ENCODE measurements around the gene BOLA3.
"Not testable (repeated sequence)": the region's sequence is repeated elsewhere in the genome, so short reads cannot be mapped to it uniquely, and the experiment has no call there.

Gene BOLA3

GRCh38 chr2:74148457-74149246, 940 bp upstream of the BOLA3 start:
- DNase-seq: no peak

- no peak for DNase-seq
Observed at GRCh38 chr2:74146929-74147726, 584 bp downstream of the BOLA3 start.

DNA sequence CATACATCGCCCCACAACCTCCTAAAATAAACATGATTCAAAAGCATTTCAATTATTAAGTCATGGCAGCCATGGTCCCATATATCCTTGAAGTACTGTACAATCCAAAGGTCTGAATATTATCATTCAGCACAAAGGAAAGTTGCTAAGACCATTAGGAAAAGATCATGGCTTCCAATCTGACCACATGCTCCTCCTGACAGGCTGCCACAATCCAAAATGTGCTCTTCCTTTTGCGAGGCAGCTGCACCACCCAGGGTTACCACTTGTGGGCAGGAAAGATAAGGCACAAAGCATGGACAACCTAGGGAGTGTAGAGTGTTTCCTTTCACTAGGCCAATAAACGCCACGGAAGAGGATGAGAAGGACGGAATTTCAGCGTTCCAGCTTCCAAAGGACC, 5.4 kb downstream of the BOLA3 start:
- no peak for DNase-seq

DNA sequence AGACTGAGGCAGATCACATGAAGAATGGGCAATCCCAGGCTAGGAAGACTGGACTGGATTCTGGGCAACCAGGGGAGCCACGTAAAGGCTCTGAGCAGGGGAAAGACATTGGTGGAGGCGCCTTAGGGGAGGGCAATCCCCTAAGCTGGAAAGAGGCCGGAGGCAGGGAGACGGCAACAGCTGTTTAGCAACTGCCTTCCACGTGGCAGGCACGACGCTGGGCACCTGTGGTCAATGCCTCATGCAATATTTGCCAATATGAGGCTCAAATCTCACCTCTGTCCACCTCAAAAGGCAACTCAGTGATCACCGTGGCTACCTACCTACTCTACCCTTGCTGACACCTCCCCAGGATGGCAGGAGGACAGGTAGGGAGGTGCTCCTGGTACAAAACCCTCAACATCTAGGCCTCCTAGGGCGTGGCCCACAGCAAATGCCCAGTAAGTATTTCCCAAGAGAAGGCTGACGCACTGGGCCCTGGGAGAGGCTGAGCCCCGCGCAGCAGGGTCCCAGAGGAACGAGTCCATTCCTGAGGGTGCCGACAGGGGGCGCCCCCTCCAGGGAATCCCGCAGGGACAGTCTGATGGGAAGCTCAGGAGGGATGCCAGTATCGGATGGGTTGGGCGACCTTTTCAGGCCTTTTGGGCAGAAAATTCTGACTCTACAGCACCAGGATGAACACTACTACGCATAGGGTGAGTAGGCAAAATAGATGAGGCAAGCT, 8.9 kb downstream of the BOLA3 start:
- no peak for DNase-seq

- DNase-seq: no peak
Observed at GRCh38 chr2:74137651-74138599, 9.8 kb downstream of the BOLA3 start.

GRCh38 chr2:74131901-74132300, 15.8 kb downstream of the BOLA3 start:
- DNase-seq: no peak

GRCh38 chr2:74130211-74130995, 17.3 kb downstream of the BOLA3 start:
- DNase-seq: no peak

DNA sequence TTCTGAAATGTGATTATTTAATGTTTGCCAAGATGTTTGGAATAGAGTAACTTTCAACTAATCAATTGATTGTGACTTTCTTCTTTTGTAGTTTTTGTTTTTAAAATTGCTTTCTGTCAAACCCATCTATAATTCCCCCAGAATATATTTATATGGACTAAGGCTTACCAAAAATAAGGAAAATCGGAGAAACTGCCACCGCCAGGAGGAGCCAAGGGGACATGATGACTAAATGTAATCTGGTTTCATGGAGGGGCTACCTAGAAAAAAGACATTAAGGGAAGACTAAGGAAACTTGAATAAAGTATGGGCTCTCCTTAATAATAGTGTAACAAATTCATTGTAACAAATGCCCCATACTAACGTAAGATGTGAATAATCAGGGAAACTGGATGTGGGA, 19.5 kb downstream of the BOLA3 start:
- no peak for DNase-seq

DNA sequence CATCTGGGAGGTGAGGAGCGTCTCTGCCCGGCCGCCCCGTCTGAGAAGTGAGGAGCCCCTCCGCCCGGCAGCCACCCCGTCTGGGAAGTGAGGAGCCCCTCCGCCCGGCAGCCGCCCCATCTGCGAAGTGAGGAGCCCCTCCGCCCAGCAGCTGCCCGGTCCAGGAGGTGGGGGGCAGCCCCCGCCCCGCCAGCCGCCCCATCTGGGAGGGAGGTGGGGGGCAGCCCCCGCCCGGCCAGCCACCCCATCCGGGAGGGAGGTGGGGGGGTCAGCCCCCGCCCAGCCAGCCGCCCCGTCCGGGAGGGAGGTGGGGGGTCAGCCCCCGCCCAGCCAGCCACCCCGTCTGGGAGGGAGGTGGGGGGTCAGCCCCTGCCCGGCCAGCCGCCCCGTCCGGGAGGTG, 23.8 kb downstream of the BOLA3 start:
- not testable (repeated sequence) for DNase-seq

- DNase-seq: not testable (repeated sequence)
Observed at GRCh38 chr2:74121846-74122245, 25.9 kb downstream of the BOLA3 start.

DNA sequence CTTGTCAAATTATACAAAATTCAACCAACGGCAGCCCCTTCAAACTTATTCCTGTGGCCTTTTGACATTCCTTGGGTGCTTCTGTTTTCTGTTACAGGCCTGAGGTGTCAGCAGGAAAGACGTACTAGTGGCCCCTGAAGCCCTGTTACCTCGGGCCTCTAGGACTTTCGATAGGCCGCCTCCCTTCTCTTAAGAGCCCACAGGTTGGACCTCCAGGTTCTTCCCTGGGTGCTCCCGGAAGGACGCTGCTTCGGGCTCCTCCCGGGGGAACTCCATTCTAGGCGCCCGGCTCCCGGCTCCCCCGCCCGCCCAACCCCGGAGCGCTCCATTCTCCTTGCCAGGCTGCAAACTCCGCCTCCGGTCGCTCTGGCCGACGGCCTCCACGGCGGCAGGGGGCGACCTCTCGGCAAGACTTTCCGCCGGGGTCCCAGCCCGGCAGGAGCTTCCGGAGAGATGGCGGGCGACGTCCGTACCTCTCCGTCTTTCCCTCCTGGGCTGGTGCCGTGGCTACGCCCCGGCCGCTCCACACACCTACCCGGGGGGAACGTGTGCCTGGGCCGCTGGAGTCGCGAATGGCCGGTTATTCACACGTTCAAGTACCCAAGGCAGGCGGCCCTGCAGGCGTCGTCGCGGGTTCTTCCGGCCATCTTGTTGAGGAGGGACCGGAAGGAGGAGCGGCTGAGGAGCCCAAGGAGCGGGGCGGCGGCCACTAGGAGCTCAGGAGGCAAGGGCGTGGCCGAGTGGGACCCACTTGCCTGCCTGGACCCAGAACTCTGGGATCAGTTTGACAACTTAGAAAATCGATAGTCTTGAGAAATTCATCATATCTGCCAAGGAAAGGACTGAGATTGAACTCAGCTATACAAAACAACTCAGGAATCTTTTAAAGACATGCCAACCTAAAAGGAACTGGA, 27.5 kb downstream of the BOLA3 start:
- peak; percentile 83 for DNase-seq

DNA sequence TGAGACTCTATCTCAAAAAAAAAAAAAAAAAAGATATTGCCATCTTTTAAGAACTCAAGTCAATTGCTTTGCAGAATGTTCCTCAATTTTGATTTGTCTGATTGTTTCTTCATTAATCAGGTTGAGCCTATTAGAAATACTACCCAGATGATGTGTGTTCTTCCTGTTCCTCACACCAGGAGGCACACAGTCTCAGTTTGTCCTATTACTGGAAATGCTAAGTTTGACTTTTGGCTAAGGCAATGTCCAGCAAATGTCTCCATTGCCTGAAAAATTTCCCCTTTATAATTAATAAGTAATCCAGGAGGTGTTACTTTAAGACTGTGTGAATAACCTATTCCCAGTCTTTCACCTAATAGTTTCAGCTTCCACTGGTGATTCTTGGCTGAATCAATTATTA, 28.4 kb downstream of the BOLA3 start:
- no peak for DNase-seq

GRCh38 chr2:74111380-74111779, 36.3 kb downstream of the BOLA3 start:
- no peak for DNase-seq

DNA sequence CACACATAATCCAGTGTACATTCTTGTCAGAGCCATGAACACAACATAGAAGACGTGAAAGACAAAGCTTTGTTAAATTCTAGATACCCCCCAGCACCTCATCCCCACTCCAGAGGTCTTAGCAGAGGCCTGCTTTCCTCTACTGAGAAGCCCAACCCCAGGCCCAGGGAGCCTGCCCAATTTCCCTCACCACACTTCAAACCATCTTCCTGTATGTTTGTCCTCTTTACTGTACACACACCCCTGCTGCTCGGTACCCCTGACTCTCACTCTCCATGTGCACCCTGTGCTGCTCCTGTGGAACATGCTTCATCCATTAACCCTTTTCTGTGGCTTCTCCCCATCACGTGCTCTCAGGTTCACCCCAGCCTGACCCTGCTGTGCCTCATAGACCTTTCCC, 37.2 kb downstream of the BOLA3 start:
- no peak for DNase-seq

GRCh38 chr2:74109551-74109950, 38.2 kb downstream of the BOLA3 start:
- DNase-seq: no peak

DNA sequence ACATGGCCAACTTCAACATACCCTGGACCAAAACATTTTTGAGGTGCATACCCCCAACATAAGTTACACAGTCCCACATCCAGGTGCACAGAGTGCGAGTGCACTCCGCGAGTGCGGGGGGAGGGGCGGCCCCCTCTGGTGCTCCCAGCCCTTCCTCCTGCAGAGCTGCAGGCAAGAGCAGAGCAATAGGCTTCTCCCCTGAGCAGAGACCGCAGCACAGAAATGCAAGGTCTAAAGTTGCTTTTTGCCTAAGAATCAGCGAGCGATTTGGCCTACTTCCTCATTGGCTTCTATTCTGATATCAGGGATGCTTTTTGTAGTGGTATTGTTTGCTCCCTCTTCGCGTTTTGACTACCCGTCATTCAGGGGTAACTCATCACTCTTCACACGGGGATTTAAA, 40.6 kb downstream of the BOLA3 start:
- no peak for DNase-seq

DNA sequence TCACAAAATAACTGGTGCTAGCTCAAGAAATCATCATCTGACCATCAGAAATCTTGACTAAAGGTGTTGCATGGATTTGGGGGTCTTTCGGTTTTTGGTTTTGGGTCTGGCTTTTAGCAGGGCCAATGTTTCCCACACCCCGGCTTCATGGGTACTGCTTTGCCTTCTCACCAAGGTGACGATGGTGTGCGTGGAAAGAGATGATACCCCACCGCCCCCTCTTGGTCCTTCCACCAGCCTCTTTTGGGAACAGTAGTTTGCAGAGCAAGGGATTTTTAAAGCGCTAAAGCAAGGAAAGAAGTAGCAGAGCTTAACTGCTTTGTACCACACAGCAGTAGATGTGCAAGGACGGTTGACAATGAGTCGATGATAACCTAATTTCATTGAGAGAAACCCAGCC, 42.3 kb downstream of the BOLA3 start:
- no peak for DNase-seq

DNA sequence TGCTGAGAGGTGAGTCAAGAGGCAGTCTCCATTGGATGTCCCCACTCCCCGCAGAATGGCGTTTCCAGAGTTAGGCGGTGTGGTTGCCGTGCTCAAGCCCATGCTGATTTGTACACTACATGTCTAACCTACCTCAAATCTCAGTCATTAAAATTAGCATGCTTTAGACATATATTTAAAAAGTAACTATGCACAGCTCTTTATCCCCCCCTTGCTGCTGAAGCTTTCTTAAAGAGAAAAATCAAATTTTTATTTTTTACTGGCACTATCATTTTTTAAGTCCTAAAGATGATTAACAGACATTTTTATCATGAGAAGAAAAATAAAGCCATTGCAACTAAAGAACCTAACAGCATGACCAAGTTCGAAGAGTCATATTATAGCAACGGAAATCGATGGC, 42.9 kb downstream of the BOLA3 start:
- DNase-seq: no peak

- no peak for DNase-seq
Observed at GRCh38 chr2:74103763-74104162, 43.9 kb downstream of the BOLA3 start.

GRCh38 chr2:74102516-74102915, 45.2 kb downstream of the BOLA3 start:
- DNase-seq: no peak
